Measurements from ENCODE around the gene GSTCD.
"Not testable (repeated sequence)": the region's sequence is repeated elsewhere in the genome, so short reads cannot be mapped to it uniquely, and the experiment has no call there.

Gene GSTCD

DNA sequence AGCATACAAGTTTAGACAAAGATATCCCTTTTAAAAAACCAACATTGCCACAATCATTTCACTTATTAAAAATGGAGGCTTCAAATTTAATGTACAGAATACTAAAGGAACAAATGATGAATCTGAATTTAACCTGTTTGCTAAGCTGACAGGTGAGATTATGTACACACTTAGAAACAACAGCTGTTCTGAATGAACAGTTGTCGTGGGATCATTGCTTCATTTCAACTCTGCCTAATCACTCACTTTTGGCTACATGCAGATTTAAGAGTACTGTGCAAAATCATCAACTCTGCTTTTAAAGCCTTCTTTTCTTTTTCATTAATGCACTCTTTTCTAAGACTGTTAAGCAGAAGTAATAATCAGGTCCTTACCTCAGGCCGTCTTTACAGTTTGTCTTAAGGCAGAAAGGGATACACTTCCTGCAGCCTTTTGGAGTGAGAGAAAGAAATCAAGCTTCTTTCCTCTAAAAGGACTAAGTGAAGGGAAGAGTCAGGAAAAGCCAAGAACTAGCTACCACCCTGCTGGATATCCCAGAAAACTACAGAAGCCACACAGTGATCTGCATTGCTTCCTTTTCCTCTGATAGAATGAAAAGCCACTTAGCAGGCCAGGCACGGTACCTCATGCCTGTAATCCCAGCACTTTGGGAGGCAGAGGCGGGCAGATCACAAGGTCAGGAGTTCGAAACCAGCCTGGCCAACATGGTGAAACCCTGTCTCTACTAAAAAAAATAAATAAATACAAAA is 132.0 kb downstream of the GSTCD start:
- TF ChIP-seq, protein P1, sequence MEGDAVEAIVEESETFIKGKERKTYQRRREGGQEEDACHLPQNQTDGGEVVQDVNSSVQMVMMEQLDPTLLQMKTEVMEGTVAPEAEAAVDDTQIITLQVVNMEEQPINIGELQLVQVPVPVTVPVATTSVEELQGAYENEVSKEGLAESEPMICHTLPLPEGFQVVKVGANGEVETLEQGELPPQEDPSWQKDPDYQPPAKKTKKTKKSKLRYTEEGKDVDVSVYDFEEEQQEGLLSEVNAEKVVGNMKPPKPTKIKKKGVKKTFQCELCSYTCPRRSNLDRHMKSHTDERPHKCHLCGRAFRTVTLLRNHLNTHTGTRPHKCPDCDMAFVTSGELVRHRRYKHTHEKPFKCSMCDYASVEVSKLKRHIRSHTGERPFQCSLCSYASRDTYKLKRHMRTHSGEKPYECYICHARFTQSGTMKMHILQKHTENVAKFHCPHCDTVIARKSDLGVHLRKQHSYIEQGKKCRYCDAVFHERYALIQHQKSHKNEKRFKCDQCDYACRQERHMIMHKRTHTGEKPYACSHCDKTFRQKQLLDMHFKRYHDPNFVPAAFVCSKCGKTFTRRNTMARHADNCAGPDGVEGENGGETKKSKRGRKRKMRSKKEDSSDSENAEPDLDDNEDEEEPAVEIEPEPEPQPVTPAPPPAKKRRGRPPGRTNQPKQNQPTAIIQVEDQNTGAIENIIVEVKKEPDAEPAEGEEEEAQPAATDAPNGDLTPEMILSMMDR (IDR thresholded peaks at IDR 0.05; ENCODE audit: low read depth, low read length, poor library complexity, severe bottlenecking): no peak
- no peak for TF ChIP-seq EZH2phosphoT487 (IDR thresholded peaks at IDR 0.05; ENCODE audit: borderline replicate concordance, low read length)
- Histone ChIP-seq H3K4me2 (ENCODE audit: low read length) (no peak overlapping the region), H3K4me3 (ENCODE audit: low read length) (no peak overlapping the region)

DNA sequence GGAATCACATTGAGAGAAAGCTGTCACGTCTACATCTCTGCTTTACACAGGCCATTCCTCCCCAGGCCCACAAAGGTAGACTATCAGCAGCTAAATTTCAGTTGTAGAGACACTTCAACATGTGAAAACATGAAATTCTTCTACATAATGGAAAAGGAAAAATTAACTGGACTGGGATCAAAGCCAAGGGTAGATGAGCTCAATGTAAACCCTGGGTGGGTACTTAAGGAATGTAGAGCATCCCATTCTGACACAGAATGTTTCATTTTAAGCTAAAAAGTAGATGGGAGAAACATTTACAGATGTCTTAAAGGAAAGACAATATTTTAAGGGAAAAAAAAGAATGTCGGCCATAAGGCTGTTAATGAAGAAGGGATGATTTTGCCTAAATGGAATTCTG is 135.4 kb downstream of the GSTCD start:
- no peak overlapping the region for H3K4me3 ChIP-seq (ENCODE audit: low read length)
- no peak overlapping the region for H3K4me2 ChIP-seq (ENCODE audit: low read length)
- no peaks in the 10 kb centered on the region for H3K9me3 ChIP-seq (ENCODE audit: control insufficient read depth, insufficient read depth, low read length)
- no peaks in the 10 kb centered on the region for H3K36me3 ChIP-seq (ENCODE audit: control insufficient read depth, low read length)
- H3K27ac ChIP-seq (ENCODE audit: low read depth, low read length): no peak overlapping the region
- H4K20me1 ChIP-seq (ENCODE audit: control insufficient read depth, insufficient read depth, low read depth, low read length): no peaks in the 10 kb centered on the region
- no peaks in the 10 kb centered on the region for H3F3A ChIP-seq (ENCODE audit: control insufficient read depth, insufficient read depth)
- no peaks in the 10 kb centered on the region for H3K27me3 ChIP-seq (ENCODE audit: control insufficient read depth, low read length)
- H3K79me2 ChIP-seq (ENCODE audit: control insufficient read depth, low read length): no peaks in the 10 kb centered on the region
- H3K4me1 ChIP-seq (ENCODE audit: control insufficient read depth, low read length): no peaks in the 10 kb centered on the region
- no peaks in the 10 kb centered on the region for H3K9me2 ChIP-seq (replicated peaks; ENCODE audit: control insufficient read depth, low read length)
- TF ChIP-seq, protein P1 (IDR thresholded peaks at IDR 0.05; ENCODE audit: low read depth, low read length, poor library complexity, severe bottlenecking): no peak

More for the DNA sequence above, 132.0 kb downstream of the GSTCD start:
- no peaks in the 10 kb centered on the region for H3K4me1 ChIP-seq (ENCODE audit: control insufficient read depth, low read length)
- no peaks in the 10 kb centered on the region for H3K9me2 ChIP-seq (replicated peaks; ENCODE audit: control insufficient read depth, low read length)
- H3K36me3 ChIP-seq (ENCODE audit: control insufficient read depth, low read length): no peaks in the 10 kb centered on the region
- no peak overlapping the region for H3K27ac ChIP-seq (ENCODE audit: low read depth, low read length)
- no peaks in the 10 kb centered on the region for H3K9me3 ChIP-seq (ENCODE audit: control insufficient read depth, insufficient read depth, low read length)
- no peaks in the 10 kb centered on the region for H3K79me2 ChIP-seq (ENCODE audit: control insufficient read depth, low read length)
- no peaks in the 10 kb centered on the region for H3F3A ChIP-seq (ENCODE audit: control insufficient read depth, insufficient read depth)
- H3K27me3 ChIP-seq (ENCODE audit: control insufficient read depth, low read length): no peaks in the 10 kb centered on the region
- no peaks in the 10 kb centered on the region for H4K20me1 ChIP-seq (ENCODE audit: control insufficient read depth, insufficient read depth, low read depth, low read length)

DNA sequence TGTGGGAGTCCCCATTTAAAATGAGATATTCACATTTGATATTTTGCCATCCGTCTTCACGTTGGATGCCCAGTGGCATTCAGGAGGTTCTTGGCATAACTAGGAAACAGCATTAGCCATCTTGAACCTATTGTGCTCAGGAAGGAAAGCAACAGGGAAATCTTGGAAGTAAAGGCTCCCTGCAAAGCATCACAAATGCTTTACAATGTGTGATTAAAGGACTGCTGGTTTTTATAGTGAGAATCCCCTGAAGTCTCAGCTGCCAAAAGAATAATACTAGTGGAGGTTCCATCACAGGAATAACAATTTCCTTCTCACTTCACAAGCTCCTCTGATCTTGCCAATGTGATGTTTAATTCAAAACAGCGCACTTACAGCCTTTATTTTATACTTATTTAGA is 137.0 kb downstream of the GSTCD start:
- Histone ChIP-seq H3K4me2 (ENCODE audit: low read length) (no peak overlapping the region), H3K4me3 (ENCODE audit: low read length) (no peak overlapping the region), H4K20me1 (ENCODE audit: control insufficient read depth, insufficient read depth, low read depth, low read length) (no peaks in the 10 kb centered on the region), H3K27ac (ENCODE audit: low read depth, low read length) (no peak overlapping the region), H3K4me1 (ENCODE audit: control insufficient read depth, low read length) (no peaks in the 10 kb centered on the region), H3K9me3 (ENCODE audit: control insufficient read depth, insufficient read depth, low read length) (no peaks in the 10 kb centered on the region), H3K79me2 (ENCODE audit: control insufficient read depth, low read length) (no peaks in the 10 kb centered on the region), H3K9me2 (replicated peaks; ENCODE audit: control insufficient read depth, low read length) (no peaks in the 10 kb centered on the region), H3K27me3 (ENCODE audit: control insufficient read depth, low read length) (no peaks in the 10 kb centered on the region), H3K36me3 (ENCODE audit: control insufficient read depth, low read length) (no peaks in the 10 kb centered on the region), H3F3A (ENCODE audit: control insufficient read depth, insufficient read depth) (no peaks in the 10 kb centered on the region)
- no peak for TF ChIP-seq EZH2phosphoT487 (IDR thresholded peaks at IDR 0.05; ENCODE audit: borderline replicate concordance, low read length)
- TF ChIP-seq, protein P1 (IDR thresholded peaks at IDR 0.05; ENCODE audit: low read depth, low read length, poor library complexity, severe bottlenecking): no peak

DNA sequence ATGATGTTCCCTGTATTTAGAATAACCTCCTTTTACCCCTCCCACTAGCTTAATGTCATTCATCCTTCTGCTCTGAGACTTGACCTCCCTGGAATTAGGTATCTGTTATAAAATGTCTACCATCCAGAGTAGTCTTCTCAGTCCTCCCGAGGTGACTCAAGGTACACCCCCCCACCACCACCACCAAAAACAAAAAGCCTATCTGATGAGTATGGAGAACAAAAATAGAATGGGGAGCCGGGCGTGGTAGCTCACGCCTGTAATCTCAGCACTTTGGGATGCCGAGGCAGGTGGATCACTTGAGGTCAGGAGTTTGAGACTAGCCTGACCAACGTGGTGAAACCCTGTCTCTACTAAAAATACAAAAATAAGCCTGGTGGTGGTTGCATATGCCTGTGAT is 139.8 kb downstream of the GSTCD start:
- H3K27me3 ChIP-seq (ENCODE audit: control insufficient read depth, low read length); H3F3A ChIP-seq (ENCODE audit: control insufficient read depth, insufficient read depth); H3K9me2 ChIP-seq (replicated peaks; ENCODE audit: control insufficient read depth, low read length); H3K4me3 ChIP-seq (ENCODE audit: low read length); H3K4me2 ChIP-seq (ENCODE audit: low read length); H3K79me2 ChIP-seq (ENCODE audit: control insufficient read depth, low read length); H3K9me3 ChIP-seq (ENCODE audit: control insufficient read depth, insufficient read depth, low read length); H3K27ac ChIP-seq (ENCODE audit: low read depth, low read length); H3K36me3 ChIP-seq (ENCODE audit: control insufficient read depth, low read length); H4K20me1 ChIP-seq (ENCODE audit: control insufficient read depth, insufficient read depth, low read depth, low read length); H3K4me1 ChIP-seq (ENCODE audit: control insufficient read depth, low read length): not testable (repeated sequence)
